GM12878 (cell line): ENCODE measurements around the gene RCC1. TPM values are rescaled to one million over a fixed set of nuclear protein-coding genes. Genes with fewer than 3 reads are reported as not detected.

Experiments used
- BCL11A ChIP-seq: IDR thresholded peaks from 2 replicates; pipeline ENCODE4 v1.6.1; 2011; ENCODE audit warnings: low read depth, low read length
- BMI1 ChIP-seq: fragments of 450-650 bp; IDR thresholded peaks from 2 replicates; pipeline ENCODE4 v1.6.1; 2016; ENCODE audit warnings: mild to moderate bottlenecking, moderate library complexity, borderline replicate concordance
- CEBPB ChIP-seq, 2 experiments: fragments of 150-350 bp in 1 of 2; IDR thresholded peaks; 2 replicates each; pipeline ENCODE4 v1.6.1; 2012 to 2014; ENCODE audit warnings: low read depth in 2 of 2, low read length in 2 of 2, borderline replicate concordance in 1 of 2, inconsistent platforms in 1 of 2
- CHD1 ChIP-seq: IDR thresholded peaks from 2 replicates; pipeline ENCODE4 v1.6.1; 2012; ENCODE audit warnings: low read depth, low read length, improper control_type of control experiment
- CHD4 ChIP-seq: fragments of 200-600 bp; sonication (generic); IDR thresholded peaks from 2 replicates; pipeline ENCODE4 v1.6.1; 2016; ENCODE audit warnings: mild to moderate bottlenecking
- DPF2 ChIP-seq: fragments of 450-650 bp; IDR thresholded peaks from 2 replicates; pipeline ENCODE4 v1.6.1; 2017; ENCODE audit warnings: mild to moderate bottlenecking
- EGR1 ChIP-seq, 2 experiments: IDR thresholded peaks; 1 replicate in 1 of 2; 2 replicates in 1 of 2; pipeline ENCODE4 v1.6.1; 2011 to 2012; ENCODE audit warnings: low read depth in 2 of 2, low read length in 2 of 2, borderline replicate concordance in 1 of 2, mild to moderate bottlenecking in 1 of 2, moderate library complexity in 1 of 2
- HCFC1 ChIP-seq: fragments of 150-350 bp; IDR thresholded peaks from 2 replicates; pipeline ENCODE4 v1.6.1; 2014; ENCODE audit warnings: low read length
- KAT2A ChIP-seq: conservative IDR thresholded peaks from 2 replicates; pipeline ENCODE4 v1.6.1; 2011; ENCODE audit warnings: low read depth, low read length; ENCODE audit not compliant: control insufficient read depth
- NFYA ChIP-seq: IDR thresholded peaks from 2 replicates; pipeline ENCODE4 v1.6.1; 2011; ENCODE audit warnings: low read depth, mild to moderate bottlenecking, low read length, improper control_type of control experiment, borderline replicate concordance
- NR2C2 ChIP-seq: IDR thresholded peaks from 2 replicates; pipeline ENCODE4 v1.6.1; 2011; ENCODE audit warnings: borderline replicate concordance, low read depth; ENCODE audit not compliant: control insufficient read depth, insufficient read length
- POU2F2 ChIP-seq: IDR thresholded peaks from 3 replicates; pipeline ENCODE4 v1.6.1; 2011; ENCODE audit warnings: low read depth, mild to moderate bottlenecking, low read length, borderline replicate concordance
- RFX5 ChIP-seq: IDR thresholded peaks from 2 replicates; pipeline ENCODE4 v1.6.1; 2011; ENCODE audit warnings: low read depth, low read length, improper control_type of control experiment
- SIN3A ChIP-seq: IDR thresholded peaks from 2 replicates; pipeline ENCODE4 v1.6.1; 2012; ENCODE audit warnings: low read depth, low read length, improper control_type of control experiment
- SMAD1 ChIP-seq: fragments of 450-650 bp; IDR thresholded peaks from 2 replicates; pipeline ENCODE4 v1.6.1; 2018; ENCODE audit warnings: mild to moderate bottlenecking, low read depth; ENCODE audit not compliant: partially characterized antibody
- SREBF1 ChIP-seq: IDR thresholded peaks from 2 replicates; pipeline ENCODE4 v1.6.1; 2012; ENCODE audit warnings: mild to moderate bottlenecking, low read length
- SUZ12 ChIP-seq: fragments of 200-600 bp; sonication (generic); IDR thresholded peaks from one replicate; pipeline ENCODE4 v1.6.1; 2018; ENCODE audit warnings: antibody characterized with exemption, mild to moderate bottlenecking; ENCODE audit not compliant: unreplicated experiment
- TAF1 ChIP-seq: IDR thresholded peaks from 2 replicates; pipeline ENCODE4 v1.6.1; 2011; ENCODE audit warnings: mild to moderate bottlenecking, low read depth, low read length, borderline replicate concordance
- ZSCAN29 ChIP-seq: fragments of 450-650 bp; IDR thresholded peaks from 2 replicates; pipeline ENCODE4 v1.6.1; 2017; ENCODE audit warnings: mild to moderate bottlenecking, moderate library complexity
- polyA plus RNA-seq, 11 experiments: library from polyadenylated mRNA; depleted of rRNA in 4 of 11; unstranded in 6 of 11; stranded (reverse) in 5 of 11; fragments of >200 nt; fragmentation: Nextera tagmentation in 4 of 11; fragmentation: Illumina TruSeq in 1 of 11; extraction: Ambion mirVana in 4 of 11; extraction: Trizol in 1 of 11; gene quantifications; 1 replicate in 1 of 11; 2 replicates in 10 of 11; pipeline versions ENCODE4 v1.2.1 to v1.2.3, GENCODE V29; 2011 to 2016; ENCODE audit warnings: inconsistent platforms in 2 of 11, missing spikeins in 2 of 11, low read depth in 1 of 11
- total RNA-seq, 4 experiments: library from RNA; depleted of rRNA in 3 of 4; stranded (reverse); fragments of >200 nt in 3 of 4; fragmentation: Illumina TruSeq in 1 of 4; extraction: Trizol in 1 of 4; gene quantifications; 2 replicates each; pipeline versions ENCODE4 v1.2.1 to v1.2.3, GENCODE V29; 2013 to 2021
- TF ChIP-seq, protein P1 (sequence below), 3 experiments: IDR thresholded peaks in 2 of 3; conservative IDR thresholded peaks in 1 of 3; 2 replicates each; pipeline ENCODE4 v1.5.1; 2011; ENCODE audit warnings: low read depth in 3 of 3, low read length in 3 of 3, mild to moderate bottlenecking in 3 of 3, control low read depth in 2 of 3, moderate library complexity in 2 of 3, inconsistent platforms in 1 of 3, mixed read lengths in 1 of 3; ENCODE audit not compliant: control insufficient read depth in 2 of 3, insufficient read depth in 1 of 3; ENCODE audit errors: extremely low read depth in 1 of 3
- TF ChIP-seq, protein P2 (sequence below): IDR thresholded peaks from 2 replicates; pipeline ENCODE4 v1.6.1; 2011; ENCODE audit warnings: borderline replicate concordance, low read depth, mild to moderate bottlenecking, moderate library complexity, mixed read lengths, low read length; ENCODE audit not compliant: insufficient read depth; ENCODE audit errors: extremely low read length
- TF ChIP-seq, protein P3 (sequence below): fragments of 450-650 bp; IDR thresholded peaks from 2 replicates; pipeline ENCODE4 v1.6.1; 2017; ENCODE audit warnings: antibody characterized with exemption, mild to moderate bottlenecking, moderate library complexity

The RCC1 gene
- total and polyA plus RNA-seq, 10 of the 15 experiments (the other 5 are each of a cell fraction or from before 2014, with no cell fraction given): 8.3 to 99.4 (median 74.6) TPM

DNA sequence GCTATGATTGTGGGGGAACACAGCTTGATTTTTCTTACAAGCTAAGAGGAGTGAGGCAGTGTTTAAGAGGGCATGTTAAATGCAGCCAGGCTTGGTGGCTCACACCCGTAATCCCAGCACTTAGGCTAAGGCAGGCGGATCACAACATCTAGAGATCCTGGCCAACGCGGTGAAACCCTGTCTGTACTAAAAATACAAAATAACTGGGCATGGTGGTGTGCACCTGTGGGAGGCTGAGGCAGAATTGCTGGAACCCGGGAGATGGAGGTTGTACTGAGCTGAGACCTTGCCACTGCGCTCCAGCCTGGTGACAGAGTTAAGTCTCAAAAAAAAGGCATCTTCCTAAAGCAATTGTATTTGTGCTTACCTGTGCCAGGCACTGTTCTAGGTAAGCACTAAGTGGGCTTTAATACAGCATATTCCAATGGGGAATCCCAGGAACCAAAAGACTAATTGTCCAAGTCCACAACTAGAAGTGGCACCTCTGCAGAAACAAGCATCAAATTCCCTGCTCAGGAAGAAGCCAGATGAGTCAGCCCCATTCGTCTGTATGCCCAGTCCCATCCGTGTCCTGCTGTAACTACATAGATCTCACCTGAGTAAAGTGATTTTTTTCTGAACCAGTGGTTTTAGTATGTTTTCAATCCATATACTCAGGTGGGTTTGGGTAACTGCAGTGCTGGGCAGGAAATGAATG lies 4.6 kb downstream of the RCC1 start (continued):
- TF ChIP-seq SUZ12 (no peak), POU2F2 (peak; percentile 81), ZSCAN29 (no peak), DPF2 (no peak), CHD1 (no peak), CHD4 (no peak), EGR1 (IDR thresholded peaks at IDR 0.05; ENCODE audit: borderline replicate concordance in 1 of 2, low read depth in 2 of 2, low read length in 2 of 2) (peak in 1 of 2 experiments; percentile 46; a peak in 2 of 3 replicates), KAT2A (no peak), CEBPB (IDR thresholded peaks at IDR 0.05; ENCODE audit: borderline replicate concordance in 1 of 2, low read depth in 2 of 2, low read length in 2 of 2) (no peak), SIN3A (no peak), BCL11A (peak; percentile 26; the same call in 1 of the 2 replicates), NFYA (no peak), RFX5 (no peak), HCFC1 (no peak), SMAD1 (no peak), SREBF1 (no peak), BMI1 (peak; percentile 42; the same call in 1 of the 2 replicates), TAF1 (peak; percentile 29; the same call in 1 of the 2 replicates), NR2C2 (no peak)
- TF ChIP-seq, protein P1, sequence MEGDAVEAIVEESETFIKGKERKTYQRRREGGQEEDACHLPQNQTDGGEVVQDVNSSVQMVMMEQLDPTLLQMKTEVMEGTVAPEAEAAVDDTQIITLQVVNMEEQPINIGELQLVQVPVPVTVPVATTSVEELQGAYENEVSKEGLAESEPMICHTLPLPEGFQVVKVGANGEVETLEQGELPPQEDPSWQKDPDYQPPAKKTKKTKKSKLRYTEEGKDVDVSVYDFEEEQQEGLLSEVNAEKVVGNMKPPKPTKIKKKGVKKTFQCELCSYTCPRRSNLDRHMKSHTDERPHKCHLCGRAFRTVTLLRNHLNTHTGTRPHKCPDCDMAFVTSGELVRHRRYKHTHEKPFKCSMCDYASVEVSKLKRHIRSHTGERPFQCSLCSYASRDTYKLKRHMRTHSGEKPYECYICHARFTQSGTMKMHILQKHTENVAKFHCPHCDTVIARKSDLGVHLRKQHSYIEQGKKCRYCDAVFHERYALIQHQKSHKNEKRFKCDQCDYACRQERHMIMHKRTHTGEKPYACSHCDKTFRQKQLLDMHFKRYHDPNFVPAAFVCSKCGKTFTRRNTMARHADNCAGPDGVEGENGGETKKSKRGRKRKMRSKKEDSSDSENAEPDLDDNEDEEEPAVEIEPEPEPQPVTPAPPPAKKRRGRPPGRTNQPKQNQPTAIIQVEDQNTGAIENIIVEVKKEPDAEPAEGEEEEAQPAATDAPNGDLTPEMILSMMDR (IDR thresholded peaks at IDR 0.05 in 2 of 3, conservative IDR thresholded peaks at IDR 0.05 in 1 of 3; ENCODE audit: control insufficient read depth in 2 of 3, extremely low read depth in 1 of 3, insufficient read depth in 1 of 3, low read depth in 3 of 3, low read length in 3 of 3): no peak
- TF ChIP-seq, protein P2, sequence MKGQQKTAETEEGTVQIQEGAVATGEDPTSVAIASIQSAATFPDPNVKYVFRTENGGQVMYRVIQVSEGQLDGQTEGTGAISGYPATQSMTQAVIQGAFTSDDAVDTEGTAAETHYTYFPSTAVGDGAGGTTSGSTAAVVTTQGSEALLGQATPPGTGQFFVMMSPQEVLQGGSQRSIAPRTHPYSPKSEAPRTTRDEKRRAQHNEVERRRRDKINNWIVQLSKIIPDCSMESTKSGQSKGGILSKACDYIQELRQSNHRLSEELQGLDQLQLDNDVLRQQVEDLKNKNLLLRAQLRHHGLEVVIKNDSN: no peak
- TF ChIP-seq, protein P3, sequence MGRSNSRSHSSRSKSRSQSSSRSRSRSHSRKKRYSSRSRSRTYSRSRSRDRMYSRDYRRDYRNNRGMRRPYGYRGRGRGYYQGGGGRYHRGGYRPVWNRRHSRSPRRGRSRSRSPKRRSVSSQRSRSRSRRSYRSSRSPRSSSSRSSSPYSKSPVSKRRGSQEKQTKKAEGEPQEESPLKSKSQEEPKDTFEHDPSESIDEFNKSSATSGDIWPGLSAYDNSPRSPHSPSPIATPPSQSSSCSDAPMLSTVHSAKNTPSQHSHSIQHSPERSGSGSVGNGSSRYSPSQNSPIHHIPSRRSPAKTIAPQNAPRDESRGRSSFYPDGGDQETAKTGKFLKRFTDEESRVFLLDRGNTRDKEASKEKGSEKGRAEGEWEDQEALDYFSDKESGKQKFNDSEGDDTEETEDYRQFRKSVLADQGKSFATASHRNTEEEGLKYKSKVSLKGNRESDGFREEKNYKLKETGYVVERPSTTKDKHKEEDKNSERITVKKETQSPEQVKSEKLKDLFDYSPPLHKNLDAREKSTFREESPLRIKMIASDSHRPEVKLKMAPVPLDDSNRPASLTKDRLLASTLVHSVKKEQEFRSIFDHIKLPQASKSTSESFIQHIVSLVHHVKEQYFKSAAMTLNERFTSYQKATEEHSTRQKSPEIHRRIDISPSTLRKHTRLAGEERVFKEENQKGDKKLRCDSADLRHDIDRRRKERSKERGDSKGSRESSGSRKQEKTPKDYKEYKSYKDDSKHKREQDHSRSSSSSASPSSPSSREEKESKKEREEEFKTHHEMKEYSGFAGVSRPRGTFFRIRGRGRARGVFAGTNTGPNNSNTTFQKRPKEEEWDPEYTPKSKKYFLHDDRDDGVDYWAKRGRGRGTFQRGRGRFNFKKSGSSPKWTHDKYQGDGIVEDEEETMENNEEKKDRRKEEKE: no peak
